ENCODE data around the gene PNLIPRP2.

DNA sequence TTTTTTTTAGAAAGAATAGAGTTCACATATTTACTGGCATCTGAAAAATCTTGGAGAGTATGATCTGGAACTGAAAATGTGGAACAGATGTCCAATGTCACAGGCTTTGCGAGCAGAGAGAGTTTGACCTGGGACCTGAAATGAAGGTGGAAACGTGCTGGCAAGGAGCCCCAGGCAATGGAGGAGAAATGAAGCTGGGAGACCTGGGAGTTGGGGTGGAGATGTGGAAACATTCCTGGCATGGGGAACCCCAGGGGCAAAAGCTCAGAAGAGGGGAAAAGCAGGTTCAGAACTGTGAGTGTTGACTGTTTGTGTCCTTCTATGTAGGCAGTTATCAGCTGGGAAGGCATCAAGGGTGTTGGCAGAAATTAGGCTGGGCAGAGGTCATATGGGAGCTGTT lies 7.3 kb upstream of the PNLIPRP2 start:
- TF ChIP-seq CTCF (conservative IDR thresholded peaks at IDR 0.05) (no peak), ZFX (IDR thresholded peaks at IDR 0.05) (no peak)
